ENCODE data around the gene CPA4.

DNA sequence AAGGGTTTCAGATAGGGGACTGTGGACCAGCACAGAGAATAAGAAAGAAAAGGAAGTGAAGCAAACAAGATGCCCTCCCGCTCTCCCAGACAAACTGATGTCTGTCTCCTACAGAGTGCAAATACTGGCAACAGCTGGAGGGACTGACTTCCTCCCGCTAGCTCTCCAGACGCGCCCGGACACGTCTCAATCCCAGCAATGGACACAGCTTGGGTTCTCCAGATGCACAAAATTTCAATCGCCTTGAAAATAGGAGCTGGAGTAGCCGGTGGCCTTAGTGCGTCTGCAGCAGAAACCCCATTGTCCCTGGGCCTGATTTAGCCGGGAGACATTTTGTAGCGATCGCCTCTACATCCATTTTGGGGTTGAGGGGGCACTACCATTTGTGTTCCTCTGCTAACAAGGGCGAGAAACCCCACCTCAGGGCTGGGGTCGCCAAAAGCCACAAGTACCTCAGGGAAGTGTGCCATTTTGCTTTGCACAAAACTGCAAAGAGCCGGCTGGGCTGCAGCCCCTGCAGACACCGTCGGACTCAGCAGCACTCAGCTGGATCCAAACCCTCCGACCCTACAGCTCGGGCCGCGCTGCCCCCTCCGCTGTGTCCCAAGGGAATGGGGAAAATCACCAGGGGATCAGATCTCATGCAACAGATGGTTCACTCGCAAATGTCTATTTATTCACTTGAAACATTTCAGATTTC is 20.4 kb upstream of the CPA4 start:
- TF ChIP-seq POLR2AphosphoS5 (IDR thresholded peaks at IDR 0.05): no peak
- TF ChIP-seq, protein P1, sequence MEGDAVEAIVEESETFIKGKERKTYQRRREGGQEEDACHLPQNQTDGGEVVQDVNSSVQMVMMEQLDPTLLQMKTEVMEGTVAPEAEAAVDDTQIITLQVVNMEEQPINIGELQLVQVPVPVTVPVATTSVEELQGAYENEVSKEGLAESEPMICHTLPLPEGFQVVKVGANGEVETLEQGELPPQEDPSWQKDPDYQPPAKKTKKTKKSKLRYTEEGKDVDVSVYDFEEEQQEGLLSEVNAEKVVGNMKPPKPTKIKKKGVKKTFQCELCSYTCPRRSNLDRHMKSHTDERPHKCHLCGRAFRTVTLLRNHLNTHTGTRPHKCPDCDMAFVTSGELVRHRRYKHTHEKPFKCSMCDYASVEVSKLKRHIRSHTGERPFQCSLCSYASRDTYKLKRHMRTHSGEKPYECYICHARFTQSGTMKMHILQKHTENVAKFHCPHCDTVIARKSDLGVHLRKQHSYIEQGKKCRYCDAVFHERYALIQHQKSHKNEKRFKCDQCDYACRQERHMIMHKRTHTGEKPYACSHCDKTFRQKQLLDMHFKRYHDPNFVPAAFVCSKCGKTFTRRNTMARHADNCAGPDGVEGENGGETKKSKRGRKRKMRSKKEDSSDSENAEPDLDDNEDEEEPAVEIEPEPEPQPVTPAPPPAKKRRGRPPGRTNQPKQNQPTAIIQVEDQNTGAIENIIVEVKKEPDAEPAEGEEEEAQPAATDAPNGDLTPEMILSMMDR (IDR thresholded peaks at IDR 0.05): no peak
